SH-SY5Y (cell line): ENCODE results near the gene SPAAR.

ENCODE experiments used
- GATA2 ChIP-seq: IDR thresholded peaks from 2 replicates; pipeline ENCODE4 v1.6.1; 2011; ENCODE audit warnings: mild to moderate bottlenecking, low read depth, low read length
- GATA3 ChIP-seq: IDR thresholded peaks from 2 replicates; pipeline ENCODE4 v1.6.1; 2011; ENCODE audit warnings: low read depth, mild to moderate bottlenecking, low read length, moderate library complexity

DNA sequence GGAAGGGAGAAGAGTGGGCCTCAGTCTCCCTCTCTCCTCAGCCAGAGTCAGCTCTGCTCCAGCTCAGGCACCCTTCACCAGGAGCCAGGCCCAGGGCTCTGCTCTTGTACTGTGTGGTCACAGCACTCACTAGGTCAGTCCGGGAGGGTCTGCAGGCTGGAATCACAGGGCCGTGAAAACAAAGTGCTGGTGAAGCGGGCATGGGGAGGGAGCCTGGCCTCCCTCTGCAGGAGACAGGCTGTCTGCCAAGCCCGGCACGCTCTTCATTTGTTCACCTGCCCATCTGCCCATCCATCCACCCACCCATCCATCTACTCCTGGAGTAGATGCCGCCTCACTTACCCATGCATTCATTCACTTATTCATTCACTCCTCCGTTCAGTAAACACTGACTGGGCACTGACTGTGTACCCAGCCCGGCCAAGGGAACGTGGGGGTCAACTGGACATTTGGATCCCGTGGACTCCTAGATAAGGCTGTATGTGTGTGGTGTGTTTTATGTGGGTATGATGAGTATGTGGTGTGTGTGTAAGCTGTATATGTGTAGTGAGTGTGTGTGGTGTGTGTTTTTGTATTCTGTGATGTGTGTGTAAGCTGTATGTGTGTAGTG is 3.6 kb downstream of the SPAAR start:
- TF ChIP-seq GATA2: no peak
- TF ChIP-seq GATA3: no peak
